Adipocyte (in vitro differentiated cells): ENCODE results near the gene FBLIM1.

Source experiments
- DNase-seq: peaks from one replicate; pipeline ENCODE4 v3.0.0-alpha.2; 2015; ENCODE audit warnings: low read depth
- H3K27me3 ChIP-seq: replicated peaks from 2 replicates; pipeline ENCODE4 v1.7.0; 2013; ENCODE audit warnings: mild to moderate bottlenecking, low read length, moderate library complexity; ENCODE audit not compliant: control insufficient read depth, insufficient read depth
- H3K36me3 ChIP-seq: 2 replicates; pipeline ENCODE4 v1.7.0; 2013; ENCODE audit warnings: low read length, mild to moderate bottlenecking, moderate library complexity; ENCODE audit not compliant: control insufficient read depth, insufficient read depth, severe bottlenecking
- H3K4me1 ChIP-seq: 2 replicates; pipeline ENCODE4 v1.7.0; 2013; ENCODE audit warnings: mild to moderate bottlenecking, low read length, moderate library complexity; ENCODE audit not compliant: control insufficient read depth, insufficient read depth
- H3K4me3 ChIP-seq: 2 replicates; pipeline ENCODE4 v1.7.0; 2013; ENCODE audit warnings: mild to moderate bottlenecking, low read length, moderate library complexity
- H3K9ac ChIP-seq: 2 replicates; pipeline ENCODE4 v1.7.0; 2013; ENCODE audit warnings: mild to moderate bottlenecking, low read length, moderate library complexity
- H3K9me3 ChIP-seq: 2 replicates; pipeline ENCODE4 v1.7.0; 2013; ENCODE audit warnings: mild to moderate bottlenecking, low read length, moderate library complexity; ENCODE audit not compliant: control insufficient read depth

The FBLIM1 gene

GRCh38 chr1:15739259-15739658, 19.3 kb upstream of the FBLIM1 start:
- no peaks in the 10 kb centered on the region for H3K27me3 ChIP-seq
- H3K9ac ChIP-seq, result no peak overlapping the region
- peaks cover 9% of the 10 kb centered on the region for H3K36me3 ChIP-seq
- no peak overlapping the region for H3K4me3 ChIP-seq
- no peaks in the 10 kb centered on the region for H3K9me3 ChIP-seq
- peaks cover 17% of the 10 kb centered on the region for H3K4me1 ChIP-seq
- DNase-seq, result no peak

- Histone ChIP-seq H3K4me1 (peaks cover 14% of the 10 kb centered on the region), H3K27me3 (no peaks in the 10 kb centered on the region), H3K9me3 (no peaks in the 10 kb centered on the region), H3K9ac (no peak overlapping the region), H3K36me3 (peaks cover 4% of the 10 kb centered on the region), H3K4me3 (no peak overlapping the region)
- no peak for DNase-seq
These were observed 18.9 kb upstream of the FBLIM1 start for GRCh38 chr1:15739745-15740144.

GRCh38 chr1:15740924-15741850, 17.4 kb upstream of the FBLIM1 start:
- peaks cover 7% of the 10 kb centered on the region for H3K4me1 ChIP-seq
- H3K9me3 ChIP-seq, result no peaks in the 10 kb centered on the region
- H3K27me3 ChIP-seq, result no peaks in the 10 kb centered on the region
- H3K9ac ChIP-seq, result no peak overlapping the region
- DNase-seq, result peak; percentile 56
- no peak overlapping the region for H3K4me3 ChIP-seq
- no peaks in the 10 kb centered on the region for H3K36me3 ChIP-seq

GRCh38 chr1:15742339-15742801, 16.2 kb upstream of the FBLIM1 start, which contains the start of gene TMEM82:
TSS of gene TMEM82 (plus strand) at chr1:15742499. CDS start at chr1:15742560, 61 bp downstream.
- no peaks in the 10 kb centered on the region for H3K36me3 ChIP-seq
- H3K4me1 ChIP-seq, result peaks cover 2% of the 10 kb centered on the region
- H3K4me3 ChIP-seq, result no peak within 1 kb of the TSS
- no peak for DNase-seq
- H3K9me3 ChIP-seq, result no peaks in the 10 kb centered on the region
- no peaks in the 10 kb centered on the region for H3K27me3 ChIP-seq
- no peak within 1 kb of the TSS for H3K9ac ChIP-seq

GRCh38 chr1:15744122-15744679, 14.4 kb upstream of the FBLIM1 start:
- Histone ChIP-seq H3K36me3 (no peaks in the 10 kb centered on the region), H3K9me3 (no peaks in the 10 kb centered on the region), H3K4me1 (no peaks in the 10 kb centered on the region), H3K27me3 (no peaks in the 10 kb centered on the region), H3K4me3 (no peak overlapping the region), H3K9ac (no peak overlapping the region)
- DNase-seq, result no peak

GRCh38 chr1:15747378-15747777, 11.2 kb upstream of the FBLIM1 start:
- Histone ChIP-seq H3K27me3 (no peaks in the 10 kb centered on the region), H3K4me3 (no peak overlapping the region), H3K9me3 (no peaks in the 10 kb centered on the region), H3K36me3 (no peaks in the 10 kb centered on the region), H3K9ac (no peak overlapping the region), H3K4me1 (peaks cover 9% of the 10 kb centered on the region)
- no peak for DNase-seq

GRCh38 chr1:15748264-15748663, 10.3 kb upstream of the FBLIM1 start:
- no peaks in the 10 kb centered on the region for H3K27me3 ChIP-seq
- H3K4me3 ChIP-seq, result no peak overlapping the region
- H3K9me3 ChIP-seq, result no peaks in the 10 kb centered on the region
- peaks cover 9% of the 10 kb centered on the region for H3K4me1 ChIP-seq
- DNase-seq, result no peak
- no peak overlapping the region for H3K9ac ChIP-seq
- no peaks in the 10 kb centered on the region for H3K36me3 ChIP-seq

GRCh38 chr1:15748690-15749398, 9.8 kb upstream of the FBLIM1 start:
- Histone ChIP-seq H3K27me3 (no peaks in the 10 kb centered on the region), H3K9ac (no peak overlapping the region), H3K9me3 (no peaks in the 10 kb centered on the region), H3K36me3 (no peaks in the 10 kb centered on the region), H3K4me1 (peaks cover 9% of the 10 kb centered on the region), H3K4me3 (no peak overlapping the region)
- no peak for DNase-seq

GRCh38 chr1:15749399-15750291, 8.9 kb upstream of the FBLIM1 start:
- H3K27me3 ChIP-seq, result no peaks in the 10 kb centered on the region
- H3K9me3 ChIP-seq, result no peaks in the 10 kb centered on the region
- H3K9ac ChIP-seq, result peak overlapping the region; percentile 32
- no peak overlapping the region for H3K4me3 ChIP-seq
- H3K4me1 ChIP-seq, result peaks cover 9% of the 10 kb centered on the region
- DNase-seq, result peak; percentile 26
- H3K36me3 ChIP-seq, result no peaks in the 10 kb centered on the region

GRCh38 chr1:15750924-15751323, 7.7 kb upstream of the FBLIM1 start:
- Histone ChIP-seq H3K9me3 (no peaks in the 10 kb centered on the region), H3K4me3 (no peak overlapping the region), H3K9ac (no peak overlapping the region), H3K27me3 (no peaks in the 10 kb centered on the region), H3K36me3 (no peaks in the 10 kb centered on the region), H3K4me1 (peaks cover 15% of the 10 kb centered on the region)
- no peak for DNase-seq
